SK-N-SH treated with all-trans-retinoic acid at 6 μM for 48 hours (cell line): ENCODE measurements around the gene CHST9.

Experiments used
- ATAC-seq: fragments of 200-7000 bp; cut with Tn5 transposase; 3 replicates; pipeline ENCODE4 v1.9.1; 2020; ENCODE audit warnings: mild to moderate bottlenecking, moderate library complexity
- ARNTL ChIP-seq: fragments of 450-650 bp; formaldehyde crosslinking; IDR thresholded peaks from 2 replicates; pipeline ENCODE4 v1.5.0; 2020; ENCODE audit warnings: low read depth, mild to moderate bottlenecking, moderate library complexity, borderline replicate concordance
- BACH2 ChIP-seq: fragments of 250-450 bp; sonication (Bioruptor Pico); IDR thresholded peaks from 2 replicates; pipeline ENCODE4 v1.9.0; 2021; ENCODE audit warnings: mild to moderate bottlenecking, borderline replicate concordance
- CREB5 ChIP-seq: fragments of 250-450 bp; sonication (Bioruptor Pico); IDR thresholded peaks from 2 replicates; pipeline ENCODE4 v1.5.1; 2020; ENCODE audit warnings: low read depth, mild to moderate bottlenecking, moderate library complexity
- CSDC2 ChIP-seq: fragments of 250-450 bp; sonication (Bioruptor Pico); IDR thresholded peaks from 2 replicates; pipeline ENCODE4 v1.5.0; 2020; ENCODE audit warnings: mild to moderate bottlenecking, moderate library complexity
- ESRRG ChIP-seq: fragments of 250-450 bp; sonication (Bioruptor Pico); IDR thresholded peaks from 2 replicates; pipeline ENCODE4 v1.6.1; 2021; ENCODE audit warnings: mild to moderate bottlenecking
- GLIS3 ChIP-seq: fragments of 250-450 bp; sonication (Bioruptor Pico); IDR thresholded peaks from 2 replicates; pipeline ENCODE4 v1.5.0; 2020; ENCODE audit warnings: mild to moderate bottlenecking, moderate library complexity
- ISL1 ChIP-seq: fragments of 250-450 bp; sonication (Bioruptor Pico); IDR thresholded peaks from 2 replicates; pipeline ENCODE4 v2.1.2; 2022; ENCODE audit warnings: mild to moderate bottlenecking, moderate library complexity
- OSR1 ChIP-seq: fragments of 250-450 bp; sonication (Bioruptor Pico); IDR thresholded peaks from 2 replicates; pipeline ENCODE4 v1.8.0; 2022; ENCODE audit warnings: moderate library complexity, mild to moderate bottlenecking, inconsistent platforms
- PPARA ChIP-seq: fragments of 250-450 bp; sonication (Bioruptor Pico); IDR thresholded peaks from 2 replicates; pipeline ENCODE4 v1.5.0; 2020; ENCODE audit warnings: mild to moderate bottlenecking, borderline replicate concordance
- RARB ChIP-seq: fragments of 250-450 bp; sonication (Bioruptor Pico); IDR thresholded peaks from 2 replicates; pipeline ENCODE4 v1.8.0; 2021; ENCODE audit warnings: mild to moderate bottlenecking, moderate library complexity
- SNAI2 ChIP-seq: fragments of 250-450 bp; sonication (Bioruptor Pico); IDR thresholded peaks from 2 replicates; pipeline ENCODE4 v1.5.0; 2020; ENCODE audit warnings: mild to moderate bottlenecking, moderate library complexity
- TCF4 ChIP-seq: fragments of 250-450 bp; sonication (Bioruptor Pico); IDR thresholded peaks from 2 replicates; pipeline ENCODE4 v1.8.0; 2021; ENCODE audit warnings: mild to moderate bottlenecking, moderate library complexity, borderline replicate concordance
- TOX ChIP-seq: fragments of 250-450 bp; sonication (Bioruptor Pico); IDR thresholded peaks from 2 replicates; pipeline ENCODE4 v1.8.0; 2021; ENCODE audit warnings: mild to moderate bottlenecking, moderate library complexity, borderline replicate concordance
- ZNF565 ChIP-seq: fragments of 450-650 bp; formaldehyde crosslinking; conservative IDR thresholded peaks from 2 replicates; pipeline ENCODE4 v1.5.0; 2020; ENCODE audit warnings: low read depth, mild to moderate bottlenecking, moderate library complexity
- ZNF8 ChIP-seq: fragments of 450-650 bp; formaldehyde crosslinking; IDR thresholded peaks from 2 replicates; pipeline ENCODE4 v1.5.0; 2020; ENCODE audit warnings: mild to moderate bottlenecking, moderate library complexity
- TF ChIP-seq, protein P1 (sequence below): fragments of 250-450 bp; sonication (Bioruptor Pico); IDR thresholded peaks from 2 replicates; pipeline ENCODE4 v1.5.0; 2020; ENCODE audit warnings: mild to moderate bottlenecking, moderate library complexity
- TF ChIP-seq, protein P2 (sequence below): fragments of 250-450 bp; sonication (Bioruptor Pico); IDR thresholded peaks from 2 replicates; pipeline ENCODE4 v1.8.0; 2021; ENCODE audit warnings: low read depth, mild to moderate bottlenecking, moderate library complexity, borderline replicate concordance
- TF ChIP-seq, protein P3 (sequence below): fragments of 250-450 bp; sonication (Bioruptor Pico); IDR thresholded peaks from 2 replicates; pipeline ENCODE4 v1.5.1; 2021; ENCODE audit warnings: mild to moderate bottlenecking, moderate library complexity

CHST9 gene

DNA sequence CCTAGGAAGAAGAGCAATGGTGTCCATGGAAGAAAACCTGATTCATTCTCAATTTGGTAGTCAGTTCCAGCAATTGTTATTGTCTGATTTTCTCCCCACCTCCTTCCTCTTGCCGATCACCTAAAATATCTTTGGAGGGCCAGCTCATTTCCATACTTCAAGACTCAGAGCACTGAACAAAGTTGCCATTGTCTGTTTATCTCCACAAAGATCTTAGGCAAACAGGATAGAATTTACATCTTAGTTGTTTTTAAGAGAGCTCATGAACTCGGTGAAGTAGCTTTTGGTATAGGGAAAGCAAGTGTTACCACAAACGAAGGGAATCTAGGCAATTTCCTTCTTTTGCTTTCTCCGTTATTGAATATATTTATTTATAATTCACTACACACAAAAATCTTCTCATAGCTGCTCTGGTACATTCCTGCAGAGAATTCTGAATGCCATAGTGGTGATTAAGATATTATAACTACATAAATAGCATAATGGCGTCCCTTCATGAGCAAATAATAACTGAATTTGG, 41.5 kb upstream of the CHST9 start:
- no peak for ATAC-seq
- no peak for TF ChIP-seq RARB
- no peak for TF ChIP-seq ESRRG (CRISPR knock-in tag)
- TF ChIP-seq OSR1 (CRISPR knock-in tag) = no peak
- no peak for TF ChIP-seq TOX (CRISPR knock-in tag)
- TF ChIP-seq GLIS3 (CRISPR knock-in tag) = no peak
- TF ChIP-seq ZNF8 (CRISPR knock-in tag) = no peak
- TF ChIP-seq ARNTL (CRISPR knock-in tag) = no peak
- TF ChIP-seq, all 23 proteins: peak for 0

GRCh38 chr18:27225947-27226481, 40.9 kb upstream of the CHST9 start:
- no peak for ATAC-seq
- TF ChIP-seq ZNF565 (CRISPR knock-in tag) (no peak), TOX (CRISPR knock-in tag) (no peak), OSR1 (CRISPR knock-in tag) (no peak), RARB (no peak), BACH2 (CRISPR knock-in tag) (no peak), ARNTL (CRISPR knock-in tag) (no peak), TCF4 (no peak), PPARA (CRISPR knock-in tag) (no peak), CSDC2 (CRISPR knock-in tag) (no peak), ESRRG (CRISPR knock-in tag) (no peak)
- TF ChIP-seq, protein P1, sequence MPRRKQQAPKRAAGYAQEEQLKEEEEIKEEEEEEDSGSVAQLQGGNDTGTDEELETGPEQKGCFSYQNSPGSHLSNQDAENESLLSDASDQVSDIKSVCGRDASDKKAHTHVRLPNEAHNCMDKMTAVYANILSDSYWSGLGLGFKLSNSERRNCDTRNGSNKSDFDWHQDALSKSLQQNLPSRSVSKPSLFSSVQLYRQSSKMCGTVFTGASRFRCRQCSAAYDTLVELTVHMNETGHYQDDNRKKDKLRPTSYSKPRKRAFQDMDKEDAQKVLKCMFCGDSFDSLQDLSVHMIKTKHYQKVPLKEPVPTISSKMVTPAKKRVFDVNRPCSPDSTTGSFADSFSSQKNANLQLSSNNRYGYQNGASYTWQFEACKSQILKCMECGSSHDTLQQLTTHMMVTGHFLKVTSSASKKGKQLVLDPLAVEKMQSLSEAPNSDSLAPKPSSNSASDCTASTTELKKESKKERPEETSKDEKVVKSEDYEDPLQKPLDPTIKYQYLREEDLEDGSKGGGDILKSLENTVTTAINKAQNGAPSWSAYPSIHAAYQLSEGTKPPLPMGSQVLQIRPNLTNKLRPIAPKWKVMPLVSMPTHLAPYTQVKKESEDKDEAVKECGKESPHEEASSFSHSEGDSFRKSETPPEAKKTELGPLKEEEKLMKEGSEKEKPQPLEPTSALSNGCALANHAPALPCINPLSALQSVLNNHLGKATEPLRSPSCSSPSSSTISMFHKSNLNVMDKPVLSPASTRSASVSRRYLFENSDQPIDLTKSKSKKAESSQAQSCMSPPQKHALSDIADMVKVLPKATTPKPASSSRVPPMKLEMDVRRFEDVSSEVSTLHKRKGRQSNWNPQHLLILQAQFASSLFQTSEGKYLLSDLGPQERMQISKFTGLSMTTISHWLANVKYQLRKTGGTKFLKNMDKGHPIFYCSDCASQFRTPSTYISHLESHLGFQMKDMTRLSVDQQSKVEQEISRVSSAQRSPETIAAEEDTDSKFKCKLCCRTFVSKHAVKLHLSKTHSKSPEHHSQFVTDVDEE (CRISPR knock-in tag) = no peak
- TF ChIP-seq, protein P2, sequence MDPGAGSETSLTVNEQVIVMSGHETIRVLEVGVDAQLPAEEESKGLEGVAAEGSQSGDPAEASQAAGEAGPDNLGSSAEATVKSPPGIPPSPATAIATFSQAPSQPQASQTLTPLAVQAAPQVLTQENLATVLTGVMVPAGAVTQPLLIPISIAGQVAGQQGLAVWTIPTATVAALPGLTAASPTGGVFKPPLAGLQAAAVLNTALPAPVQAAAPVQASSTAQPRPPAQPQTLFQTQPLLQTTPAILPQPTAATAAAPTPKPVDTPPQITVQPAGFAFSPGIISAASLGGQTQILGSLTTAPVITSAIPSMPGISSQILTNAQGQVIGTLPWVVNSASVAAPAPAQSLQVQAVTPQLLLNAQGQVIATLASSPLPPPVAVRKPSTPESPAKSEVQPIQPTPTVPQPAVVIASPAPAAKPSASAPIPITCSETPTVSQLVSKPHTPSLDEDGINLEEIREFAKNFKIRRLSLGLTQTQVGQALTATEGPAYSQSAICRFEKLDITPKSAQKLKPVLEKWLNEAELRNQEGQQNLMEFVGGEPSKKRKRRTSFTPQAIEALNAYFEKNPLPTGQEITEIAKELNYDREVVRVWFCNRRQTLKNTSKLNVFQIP (CRISPR knock-in tag) = no peak
- TF ChIP-seq, protein P3, sequence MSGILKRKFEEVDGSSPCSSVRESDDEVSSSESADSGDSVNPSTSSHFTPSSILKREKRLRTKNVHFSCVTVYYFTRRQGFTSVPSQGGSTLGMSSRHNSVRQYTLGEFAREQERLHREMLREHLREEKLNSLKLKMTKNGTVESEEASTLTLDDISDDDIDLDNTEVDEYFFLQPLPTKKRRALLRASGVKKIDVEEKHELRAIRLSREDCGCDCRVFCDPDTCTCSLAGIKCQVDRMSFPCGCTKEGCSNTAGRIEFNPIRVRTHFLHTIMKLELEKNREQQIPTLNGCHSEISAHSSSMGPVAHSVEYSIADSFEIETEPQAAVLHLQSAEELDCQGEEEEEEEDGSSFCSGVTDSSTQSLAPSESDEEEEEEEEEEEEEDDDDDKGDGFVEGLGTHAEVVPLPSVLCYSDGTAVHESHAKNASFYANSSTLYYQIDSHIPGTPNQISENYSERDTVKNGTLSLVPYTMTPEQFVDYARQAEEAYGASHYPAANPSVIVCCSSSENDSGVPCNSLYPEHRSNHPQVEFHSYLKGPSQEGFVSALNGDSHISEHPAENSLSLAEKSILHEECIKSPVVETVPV (CRISPR knock-in tag) = no peak

DNA sequence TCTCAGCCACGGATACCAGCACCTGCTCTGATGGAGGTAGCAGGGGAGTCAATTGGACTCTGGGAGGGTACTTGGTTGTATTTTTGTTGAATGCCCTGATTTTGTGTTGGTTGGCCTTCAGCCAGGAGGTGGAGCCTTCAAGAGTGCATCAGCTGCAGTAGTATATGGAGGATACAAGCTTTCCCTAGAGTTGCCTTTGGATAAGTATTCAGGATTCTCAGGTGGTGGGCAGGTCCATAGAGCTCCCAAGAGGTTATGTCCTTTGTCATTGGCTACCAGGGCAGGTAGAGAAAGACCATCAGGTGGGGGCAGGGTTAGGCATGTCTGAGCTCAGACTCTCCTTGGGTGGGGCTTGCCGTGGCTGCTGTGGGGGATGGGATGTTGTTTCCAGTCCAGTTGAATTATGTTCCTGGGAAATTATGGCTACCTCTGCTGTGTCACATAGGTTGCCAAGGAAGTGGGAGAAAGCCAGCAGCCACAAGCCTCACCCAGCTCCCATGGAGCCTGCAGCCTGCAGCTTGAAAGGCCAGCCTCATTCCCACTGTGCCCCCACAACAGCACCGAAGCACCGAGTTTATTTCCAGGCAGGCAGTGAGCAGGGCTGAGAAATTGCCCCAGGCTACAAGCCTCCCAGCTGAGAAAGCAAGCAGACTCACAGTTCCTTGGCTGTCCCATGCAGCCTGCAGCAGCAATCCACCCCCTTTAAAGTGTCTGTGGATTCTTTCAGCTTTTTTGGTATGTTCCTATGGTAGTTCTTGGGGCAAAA, 38.6 kb upstream of the CHST9 start:
- no peak for ATAC-seq
- TF ChIP-seq TCF4 = no peak
- TF ChIP-seq ZNF565 (CRISPR knock-in tag) = no peak
- TF ChIP-seq, protein P2 (CRISPR knock-in tag) = no peak
- TF ChIP-seq, protein P3 (CRISPR knock-in tag) = no peak
- TF ChIP-seq, protein P1 (CRISPR knock-in tag) = no peak
- TF ChIP-seq CREB5 (CRISPR knock-in tag) = no peak
- no peak for TF ChIP-seq ISL1 (CRISPR knock-in tag)
- no peak for TF ChIP-seq SNAI2 (CRISPR knock-in tag)
